Non-pigmented ciliary epithelial cell (primary cell): ENCODE measurements around the gene SLC12A3.

Source experiments
- DNase-seq: peaks from one replicate; pipeline ENCODE4 v3.0.0-alpha.2; 2010; ENCODE audit warnings: low read depth

Gene SLC12A3, protein sequence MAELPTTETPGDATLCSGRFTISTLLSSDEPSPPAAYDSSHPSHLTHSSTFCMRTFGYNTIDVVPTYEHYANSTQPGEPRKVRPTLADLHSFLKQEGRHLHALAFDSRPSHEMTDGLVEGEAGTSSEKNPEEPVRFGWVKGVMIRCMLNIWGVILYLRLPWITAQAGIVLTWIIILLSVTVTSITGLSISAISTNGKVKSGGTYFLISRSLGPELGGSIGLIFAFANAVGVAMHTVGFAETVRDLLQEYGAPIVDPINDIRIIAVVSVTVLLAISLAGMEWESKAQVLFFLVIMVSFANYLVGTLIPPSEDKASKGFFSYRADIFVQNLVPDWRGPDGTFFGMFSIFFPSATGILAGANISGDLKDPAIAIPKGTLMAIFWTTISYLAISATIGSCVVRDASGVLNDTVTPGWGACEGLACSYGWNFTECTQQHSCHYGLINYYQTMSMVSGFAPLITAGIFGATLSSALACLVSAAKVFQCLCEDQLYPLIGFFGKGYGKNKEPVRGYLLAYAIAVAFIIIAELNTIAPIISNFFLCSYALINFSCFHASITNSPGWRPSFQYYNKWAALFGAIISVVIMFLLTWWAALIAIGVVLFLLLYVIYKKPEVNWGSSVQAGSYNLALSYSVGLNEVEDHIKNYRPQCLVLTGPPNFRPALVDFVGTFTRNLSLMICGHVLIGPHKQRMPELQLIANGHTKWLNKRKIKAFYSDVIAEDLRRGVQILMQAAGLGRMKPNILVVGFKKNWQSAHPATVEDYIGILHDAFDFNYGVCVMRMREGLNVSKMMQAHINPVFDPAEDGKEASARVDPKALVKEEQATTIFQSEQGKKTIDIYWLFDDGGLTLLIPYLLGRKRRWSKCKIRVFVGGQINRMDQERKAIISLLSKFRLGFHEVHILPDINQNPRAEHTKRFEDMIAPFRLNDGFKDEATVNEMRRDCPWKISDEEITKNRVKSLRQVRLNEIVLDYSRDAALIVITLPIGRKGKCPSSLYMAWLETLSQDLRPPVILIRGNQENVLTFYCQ

DNA sequence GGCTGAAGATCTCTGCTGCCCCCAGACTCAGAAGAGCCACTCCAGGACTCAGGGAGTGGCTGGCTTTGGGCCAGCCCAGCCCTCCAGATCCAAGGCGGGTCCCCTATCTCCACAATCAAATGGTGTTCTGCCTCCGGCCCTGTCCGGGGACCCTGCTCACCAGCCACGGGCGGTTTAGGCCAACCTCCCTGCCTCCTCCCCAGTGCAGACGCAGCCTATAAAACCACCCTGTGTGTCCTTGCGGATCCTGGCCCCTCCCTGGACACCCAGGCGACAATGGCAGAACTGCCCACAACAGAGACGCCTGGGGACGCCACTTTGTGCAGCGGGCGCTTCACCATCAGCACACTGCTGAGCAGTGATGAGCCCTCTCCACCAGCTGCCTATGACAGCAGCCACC lies at the start of gene SLC12A3:
Gene SLC12A3, plus strand, starts transcription at position 248 of the 400 bp plus-strand sequence. Its CDS starts 29 bp downstream, at position 277.
- DNase-seq, result no peak

DNA sequence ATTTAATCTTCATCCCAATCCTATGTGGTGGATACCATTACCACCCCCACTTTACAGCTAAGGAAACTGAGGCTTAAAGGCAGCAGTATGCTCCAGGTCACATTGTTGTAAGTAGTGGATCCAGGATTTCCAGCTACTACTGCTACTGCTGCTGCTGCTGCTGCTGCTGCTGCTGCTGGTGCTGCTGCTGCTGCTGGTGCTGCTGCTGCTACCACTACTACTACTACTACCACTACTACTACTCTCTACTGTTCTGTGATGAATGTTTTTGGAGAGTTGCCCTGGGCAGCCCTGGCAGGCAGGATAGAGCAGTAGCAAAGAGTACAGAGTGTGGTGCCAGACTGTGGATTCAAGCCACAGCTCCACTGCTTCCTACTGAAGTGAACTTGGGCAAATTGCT lies 49.3 kb upstream of the SLC12A3 start:
- no peak for DNase-seq

DNA sequence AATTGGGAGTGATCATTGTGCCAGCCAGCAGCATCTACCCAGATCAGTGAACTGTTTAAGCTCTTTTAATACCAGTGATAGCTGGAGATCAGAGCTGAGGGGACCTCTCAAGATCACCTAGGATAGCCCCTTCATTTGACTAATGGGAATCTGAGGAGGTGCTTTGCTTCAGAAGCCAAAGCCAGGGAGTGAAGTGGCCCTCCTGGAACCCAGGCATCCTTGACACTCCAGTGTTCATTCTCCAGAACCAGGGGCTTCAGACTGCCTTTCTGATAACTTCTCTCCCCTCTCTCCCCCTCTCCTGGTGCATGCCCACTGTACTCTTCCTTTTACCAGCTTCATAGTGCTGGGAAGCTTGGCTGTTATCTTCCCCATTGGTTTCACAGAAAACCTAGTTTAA lies 48.0 kb upstream of the SLC12A3 start:
- DNase-seq, result no peak

DNA sequence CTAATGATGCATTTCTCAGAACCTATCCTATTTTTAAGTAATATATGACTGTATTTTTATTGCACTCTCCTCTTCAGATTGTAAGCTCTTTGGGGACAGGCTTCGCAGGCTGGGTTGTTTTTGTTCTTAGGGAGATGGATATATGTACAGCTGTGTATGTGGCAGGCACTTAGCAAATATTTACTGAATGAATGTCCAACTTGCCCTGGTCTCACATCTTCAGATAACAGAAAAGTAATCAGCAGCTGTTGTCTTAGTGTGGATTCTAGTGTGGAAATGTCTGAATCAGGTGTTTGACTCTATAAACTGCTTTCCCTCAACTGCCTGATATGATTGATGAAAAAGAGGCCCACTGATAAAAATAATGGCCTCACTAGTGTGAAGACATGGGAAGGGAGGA lies 47.1 kb upstream of the SLC12A3 start:
- no peak for DNase-seq

DNA sequence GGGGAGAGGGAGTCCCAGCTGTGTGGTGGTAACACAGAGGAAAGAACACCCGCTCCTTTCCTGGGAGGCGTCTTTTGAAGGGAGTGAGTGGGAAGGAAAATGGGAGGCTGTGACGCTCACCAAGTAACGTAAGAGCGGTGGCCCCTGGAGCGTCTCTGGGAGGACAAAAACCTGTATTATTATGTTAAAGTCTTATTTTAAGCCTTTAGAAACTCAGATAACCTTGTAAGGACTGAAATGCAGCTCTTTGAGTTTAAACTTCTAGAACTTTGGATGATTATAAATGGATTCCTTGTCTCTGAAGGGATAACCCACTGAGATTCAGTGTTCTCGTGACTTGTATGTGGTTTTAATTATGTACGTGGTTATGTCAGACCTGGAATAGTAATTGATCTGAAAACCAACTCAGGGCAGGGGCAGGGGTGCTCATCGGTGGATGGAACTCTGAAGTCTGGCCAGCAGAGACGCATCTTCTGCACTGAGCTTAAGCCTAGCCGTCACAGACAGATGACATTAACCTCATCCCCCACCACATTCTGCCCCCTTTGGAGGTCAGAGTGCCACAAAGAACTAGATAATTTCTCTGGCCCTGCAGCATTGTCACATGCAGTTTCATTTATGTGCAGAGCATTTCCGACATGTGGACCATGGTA lies 41.8 kb upstream of the SLC12A3 start:
- DNase-seq, result no peak

DNA sequence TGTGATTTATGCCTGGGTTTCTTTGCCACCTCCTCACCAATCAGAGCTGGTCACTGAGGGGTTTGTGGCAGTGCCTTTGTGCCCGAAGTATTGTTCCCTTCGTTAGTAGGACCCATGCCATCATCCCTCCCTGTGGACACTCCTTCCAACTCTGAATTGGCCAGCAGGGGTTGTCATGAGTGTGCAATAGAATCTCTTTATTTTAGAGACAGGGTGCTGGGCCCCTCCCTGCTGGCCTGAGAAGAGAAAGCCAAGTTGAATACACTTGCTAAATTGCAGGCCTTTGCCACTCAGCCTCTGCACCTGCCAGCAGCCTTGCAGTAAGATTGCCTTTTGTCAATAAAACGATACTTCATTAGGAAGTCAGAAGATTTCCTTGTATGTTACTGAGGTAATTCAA lies 40.7 kb upstream of the SLC12A3 start:
- DNase-seq, result no peak

DNA sequence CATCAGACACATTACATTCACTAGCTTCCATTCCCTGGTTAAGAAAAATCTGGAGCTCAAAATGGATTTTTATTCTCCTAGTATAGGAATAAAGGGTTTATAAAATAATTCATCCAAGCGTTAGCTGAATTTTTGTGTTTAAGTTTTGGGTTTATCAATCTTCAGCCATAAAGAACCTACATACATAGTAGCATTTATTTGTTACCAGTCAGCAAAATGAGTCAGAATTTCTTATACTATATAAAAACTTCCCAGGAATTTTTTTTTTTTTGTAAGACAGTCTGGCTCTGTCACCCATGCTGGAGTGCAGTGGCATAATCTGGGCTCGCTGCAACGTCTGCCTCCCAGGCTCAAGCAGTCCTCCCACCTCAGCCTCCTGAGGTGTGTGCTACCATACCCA lies 40.2 kb upstream of the SLC12A3 start:
- no peak for DNase-seq

DNA sequence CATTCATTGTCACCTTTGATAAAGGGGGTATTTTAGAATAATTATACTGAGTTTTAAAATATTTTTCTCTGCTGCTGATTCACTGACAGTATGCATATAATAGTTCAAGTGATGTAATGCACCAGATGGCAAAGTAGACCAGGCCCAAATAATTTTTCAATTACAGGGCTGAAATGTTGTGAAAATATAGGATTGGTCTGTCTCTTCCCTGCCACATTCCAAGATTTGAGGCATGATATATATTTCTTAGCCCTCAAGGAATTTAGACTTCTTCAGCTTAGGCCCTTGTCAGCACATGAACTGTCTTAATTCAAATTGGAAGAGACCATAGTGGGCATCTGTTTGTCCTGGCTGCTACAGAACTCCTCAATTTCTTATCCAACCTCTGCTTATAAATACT lies 39.2 kb upstream of the SLC12A3 start:
- DNase-seq, result no peak

DNA sequence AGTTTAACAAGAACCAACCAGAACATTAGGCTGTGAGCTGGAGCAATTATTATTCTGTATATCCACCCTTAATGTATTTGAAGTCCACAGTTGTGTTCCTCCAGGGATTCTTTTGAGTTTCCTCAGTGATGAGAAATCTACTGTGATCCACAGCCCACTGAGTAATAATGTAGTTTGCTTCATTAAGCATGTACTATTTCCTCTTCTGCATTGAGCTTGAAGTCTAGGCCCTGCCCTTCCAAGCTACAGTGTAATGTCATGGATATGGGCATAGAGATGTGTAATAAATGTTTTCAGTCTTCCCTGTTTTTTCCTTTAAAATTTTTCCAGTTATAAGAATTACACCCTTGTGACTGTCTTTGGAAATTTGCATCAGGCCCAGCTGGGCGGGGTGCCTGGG lies 36.4 kb upstream of the SLC12A3 start:
- DNase-seq, result no peak

DNA sequence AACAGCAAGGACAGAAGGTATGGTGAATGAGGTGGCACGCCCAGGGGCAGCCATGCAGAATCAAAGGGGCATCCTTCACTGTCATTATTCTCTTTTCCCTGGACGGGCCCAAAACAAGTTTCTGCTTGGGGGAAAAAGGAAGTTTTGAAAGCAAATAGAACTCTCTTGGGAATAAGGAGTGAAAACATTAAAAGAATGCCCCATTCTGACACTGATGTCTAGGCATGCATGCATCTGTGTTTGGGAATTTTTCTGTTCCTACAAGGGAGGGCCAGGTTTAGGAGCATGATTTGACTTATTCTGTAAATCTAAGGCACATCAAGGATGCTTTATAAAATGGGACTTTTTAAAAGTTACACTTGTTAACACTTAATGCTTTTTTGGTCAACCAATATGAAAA lies 34.3 kb upstream of the SLC12A3 start:
- DNase-seq, result no peak

DNA sequence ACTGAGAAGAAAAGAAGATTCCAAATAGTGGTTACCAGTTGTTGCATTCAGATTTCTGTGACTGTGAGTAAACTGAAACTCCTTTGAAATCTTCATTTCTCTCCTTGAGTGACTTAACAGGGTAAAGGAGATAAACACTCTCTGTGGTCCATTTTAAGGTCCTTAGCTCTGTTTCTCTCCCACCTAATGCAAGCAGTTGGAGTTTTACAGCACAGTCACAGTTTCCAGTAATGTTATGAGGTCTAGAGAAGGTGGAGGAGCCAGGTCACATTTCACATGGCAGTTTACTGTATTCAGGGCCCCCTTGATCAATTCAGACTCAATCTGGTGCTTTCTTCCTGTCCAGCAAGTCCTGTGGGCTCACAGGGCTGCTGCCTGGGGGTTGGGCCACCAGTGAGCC lies 32.2 kb upstream of the SLC12A3 start:
- DNase-seq, result no peak

DNA sequence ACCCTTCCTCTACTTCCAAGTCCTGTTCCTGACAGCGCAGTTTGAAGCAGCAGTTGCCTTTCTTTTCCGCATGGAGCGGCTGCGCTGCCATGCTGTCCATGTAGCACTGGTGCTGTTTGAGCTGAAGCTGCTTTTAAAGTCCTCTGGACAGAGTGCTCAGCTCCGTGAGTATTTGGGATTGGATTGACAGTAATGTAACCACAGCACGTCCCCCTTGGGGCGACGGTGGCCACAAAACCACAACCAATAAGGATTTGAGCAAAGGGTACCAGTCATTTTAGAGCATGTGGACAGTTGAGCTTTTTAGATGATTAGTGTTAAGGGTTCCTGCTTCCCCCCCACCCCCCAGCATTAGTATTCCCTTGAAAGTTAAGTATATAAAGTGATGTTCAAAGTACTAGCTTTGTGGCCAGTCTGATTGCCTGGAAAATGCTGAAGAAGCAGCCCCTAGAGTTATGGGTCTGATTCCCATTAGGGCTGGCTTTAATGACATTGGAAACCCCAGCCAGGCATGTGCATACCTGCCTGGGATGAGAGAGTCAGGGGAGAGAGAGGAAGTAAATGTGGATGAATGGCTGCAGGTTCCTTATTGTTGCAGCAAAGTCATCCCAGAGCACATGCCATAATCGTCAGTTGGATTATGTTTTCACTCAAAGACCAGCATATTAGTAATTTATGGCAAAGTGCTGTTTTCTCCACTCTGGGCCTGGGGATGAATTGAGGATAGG lies 31.6 kb upstream of the SLC12A3 start:
- no peak for DNase-seq

DNA sequence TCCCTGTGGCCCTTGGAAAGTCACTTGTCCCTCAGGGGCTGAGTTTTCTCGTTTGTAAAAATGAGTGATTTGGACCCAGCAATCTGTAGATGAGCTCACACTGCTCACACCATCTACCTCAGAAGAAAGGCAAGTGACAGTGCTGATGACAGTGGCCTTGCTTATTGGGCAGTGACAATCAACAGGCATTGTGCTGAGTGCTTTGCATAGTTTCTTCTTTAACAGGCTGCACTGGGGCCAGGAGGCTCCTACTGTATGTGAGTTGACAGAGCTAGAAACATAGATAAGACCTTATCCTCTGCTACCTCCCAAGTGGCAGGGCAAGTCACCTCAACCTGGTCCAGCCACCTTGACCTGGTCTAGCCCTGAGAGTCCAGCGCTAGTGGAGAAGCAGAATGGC lies 29.7 kb upstream of the SLC12A3 start:
- DNase-seq, result no peak

DNA sequence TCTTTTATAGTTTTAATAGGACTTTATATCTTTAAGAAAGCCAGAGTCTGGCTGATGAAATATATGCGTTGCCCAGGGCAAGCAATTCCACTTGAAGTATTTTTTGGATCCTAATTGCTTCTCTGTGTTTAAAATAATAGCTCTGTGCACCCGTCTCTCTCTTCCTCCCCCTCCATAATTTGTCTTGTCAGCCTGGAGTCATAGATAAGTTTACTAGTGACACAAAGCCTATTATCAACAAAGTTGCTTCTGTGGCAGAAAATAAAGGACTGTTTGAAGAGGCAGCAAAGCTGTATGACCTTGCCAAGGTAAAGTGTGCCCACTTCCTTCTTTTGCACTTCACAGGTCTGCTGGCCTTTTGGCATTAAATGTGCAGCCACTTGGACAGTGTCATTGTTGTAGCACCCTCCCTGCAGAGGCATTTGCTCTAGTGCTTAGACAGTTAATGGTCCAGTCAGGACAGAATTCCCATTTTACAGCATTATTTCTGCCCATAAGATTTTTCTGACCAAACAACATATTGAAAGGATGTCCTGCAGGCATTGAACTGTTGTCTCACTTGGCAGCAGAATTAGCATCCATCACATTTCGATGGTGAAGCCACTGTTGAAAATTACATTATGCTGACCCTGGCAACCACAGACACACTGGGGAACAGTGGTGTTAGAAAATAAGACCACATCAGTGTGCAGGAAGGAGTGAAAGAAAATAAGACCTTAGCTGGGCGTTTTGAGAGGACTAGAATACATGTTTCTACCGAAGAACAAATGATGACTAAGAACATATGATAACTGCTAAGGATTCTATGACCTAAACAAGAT lies 28.4 kb upstream of the SLC12A3 start:
- DNase-seq, result no peak

DNA sequence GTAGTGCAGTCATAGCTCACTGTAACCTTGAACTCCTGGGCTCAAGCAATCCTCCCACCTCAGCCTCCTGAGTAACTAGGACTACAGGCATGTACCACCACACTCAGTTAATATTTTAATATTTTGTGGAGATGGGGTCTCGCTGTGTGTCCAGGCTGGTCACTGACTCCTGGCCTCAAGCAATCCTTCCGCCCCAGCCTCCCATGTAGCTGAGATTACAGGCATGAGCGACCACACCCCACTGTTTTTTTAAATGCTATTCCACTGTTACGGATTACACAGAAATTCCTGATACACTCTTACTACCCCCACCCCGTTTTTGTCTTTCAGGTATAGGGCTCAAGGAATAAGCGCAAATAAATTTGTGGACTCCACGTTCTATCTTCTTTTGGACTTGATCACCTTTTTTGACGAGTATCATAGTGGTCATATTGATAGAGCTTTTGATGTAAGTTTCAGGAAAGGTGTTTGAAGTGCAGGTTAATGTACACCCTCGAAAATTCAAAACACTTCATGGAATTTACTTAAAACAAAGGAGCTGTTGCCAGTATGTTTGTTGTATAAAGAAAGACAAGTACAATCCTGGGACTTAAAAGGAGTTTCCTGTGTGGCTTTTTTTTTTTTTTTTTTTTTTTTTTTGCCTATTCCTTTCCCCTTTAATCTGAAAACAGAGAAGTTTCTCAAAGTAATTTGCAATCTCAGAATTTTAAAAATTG lies 26.2 kb upstream of the SLC12A3 start:
- no peak for DNase-seq

DNA sequence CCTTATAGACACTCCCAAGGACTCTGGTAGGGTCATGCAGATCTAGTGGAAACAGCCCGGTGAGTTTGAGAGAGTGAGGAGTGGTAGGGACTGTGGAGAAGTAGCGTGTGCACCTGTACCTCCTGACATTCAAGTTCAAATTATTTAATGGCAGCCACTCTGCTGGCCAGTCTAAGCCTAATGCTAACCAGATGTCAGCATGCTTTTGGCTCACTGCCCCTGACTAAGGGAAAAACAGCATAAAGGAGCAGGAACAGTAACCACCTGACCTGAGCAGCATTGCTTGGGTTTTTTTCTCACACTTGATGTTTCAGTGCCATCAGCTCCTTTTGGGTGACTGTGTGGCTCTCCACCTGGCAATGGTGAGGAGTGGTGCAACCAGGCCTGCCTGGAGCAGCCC lies 23.8 kb upstream of the SLC12A3 start:
- DNase-seq, result no peak

DNA sequence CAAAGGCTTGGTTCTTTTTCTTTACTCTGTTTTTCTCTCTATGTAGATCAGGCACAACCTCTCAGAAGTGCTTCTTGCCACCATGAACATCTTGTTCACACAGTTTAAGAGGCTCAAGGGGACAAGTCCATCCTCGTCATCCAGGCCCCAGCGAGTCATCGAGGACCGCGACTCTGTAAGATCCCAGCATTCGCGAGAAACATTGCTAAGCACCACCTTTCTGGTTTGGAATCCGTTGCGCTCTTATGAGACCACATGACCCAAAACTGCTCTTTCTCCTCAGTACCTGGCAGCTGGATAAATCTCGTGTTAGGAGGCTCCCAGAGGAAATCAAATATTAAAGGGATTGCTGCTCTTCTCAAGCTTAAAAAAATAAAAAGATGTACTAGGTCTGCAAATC lies 23.3 kb upstream of the SLC12A3 start:
- DNase-seq, result no peak

DNA sequence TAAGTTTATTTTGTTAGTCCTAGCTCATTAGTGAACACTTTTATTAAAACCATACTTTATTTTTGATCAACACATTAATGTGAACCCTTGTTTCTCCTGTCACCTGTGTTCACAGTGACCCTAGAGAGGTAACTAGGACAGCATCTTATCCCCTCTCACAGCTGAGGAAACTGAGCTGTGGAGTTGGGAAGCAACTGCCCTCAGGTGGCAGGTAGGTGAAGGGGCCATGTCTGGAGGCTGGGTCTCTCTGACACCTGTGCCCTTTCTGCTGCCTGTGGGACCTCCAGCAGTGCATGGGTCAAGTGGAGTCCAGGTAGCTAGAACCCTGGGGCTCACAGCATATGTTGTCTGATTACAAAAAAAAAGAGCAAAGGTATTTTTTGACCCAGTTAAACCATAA lies 22.9 kb upstream of the SLC12A3 start:
- DNase-seq, result no peak

DNA sequence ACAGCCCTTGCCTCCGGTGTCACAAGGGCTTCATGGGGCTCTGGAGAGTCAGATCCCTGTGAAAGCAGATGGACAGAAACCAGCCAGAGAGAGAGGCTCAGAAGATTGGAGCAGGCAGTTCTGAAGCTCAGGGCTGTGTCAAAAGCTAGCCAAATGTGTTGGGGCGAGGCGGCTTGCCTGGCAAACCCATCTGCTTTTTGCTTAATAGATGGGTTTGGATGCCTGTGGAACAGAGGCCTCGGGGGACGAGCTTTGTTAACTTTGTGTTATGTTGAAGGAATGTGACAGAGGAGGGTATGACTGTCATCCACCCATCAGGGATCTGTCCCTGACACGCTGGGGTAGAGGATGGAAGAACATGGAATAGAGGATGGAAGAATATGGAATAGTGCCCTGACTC lies 21.0 kb upstream of the SLC12A3 start:
- DNase-seq, result no peak

DNA sequence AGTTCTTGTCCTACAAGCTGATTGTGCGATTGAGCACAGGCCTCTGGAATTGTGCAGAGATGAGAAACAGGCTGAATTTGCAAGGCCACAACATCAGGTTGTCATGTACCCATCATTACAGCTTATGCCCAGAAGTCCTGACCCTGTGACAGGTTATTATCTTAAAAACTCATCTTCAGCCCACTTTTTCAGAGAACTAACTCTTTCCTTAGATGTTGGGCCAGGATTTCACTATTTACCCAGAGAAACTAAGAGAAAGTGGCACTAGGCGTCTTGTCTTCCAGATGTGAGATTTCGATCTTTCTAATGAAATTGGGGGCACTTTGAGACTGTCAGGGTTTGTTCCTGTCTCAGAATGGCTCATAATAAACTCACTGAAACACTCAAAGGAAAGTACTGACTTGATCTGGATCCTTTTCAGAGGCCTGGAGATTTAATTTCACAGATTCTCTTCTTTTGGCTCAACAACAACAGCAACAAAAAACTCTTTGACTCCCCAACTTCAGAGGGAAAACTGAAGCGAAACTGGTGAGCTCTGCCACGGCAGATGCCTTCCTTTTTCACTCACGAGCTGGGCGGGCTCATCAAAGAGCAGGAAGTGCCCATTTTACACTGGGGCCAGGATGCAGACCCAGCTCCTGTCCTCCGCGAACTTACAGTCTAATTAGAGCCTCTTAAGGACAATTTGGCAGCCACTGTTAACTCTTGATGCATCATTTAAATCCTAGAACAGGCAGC lies 17.7 kb upstream of the SLC12A3 start:
- no peak for DNase-seq
